HepG2 (cell line): ENCODE measurements around the gene C14orf180. TPM values are rescaled to one million over a fixed set of nuclear protein-coding genes. Genes with fewer than 3 reads are reported as not detected.

Source experiments
- ATAC-seq: fragments of 200-7000 bp; cut with Tn5 transposase; 3 replicates; pipeline ENCODE4 v1.9.1; 2020; ENCODE audit warnings: mild to moderate bottlenecking, moderate library complexity
- BruUV-seq: library from RNA; stranded (reverse); fragments of 400-500 nt; replicated peaks from 2 replicates; lab custom pipeline; 2021; lab: Mats Ljungman, UMichigan
- CTCF ChIA-PET: fragments of 300-600 bp; formaldehyde crosslinking; extraction: SDS; loops from one replicate; lab custom pipeline; 2021; ENCODE audit warnings: low total read pairs, inconsistent platforms, low intra/inter-chr PET ratio; lab: Yijun Ruan, JAX
- POLR2A ChIA-PET: fragments of 350-600 bp; sonication (Branson Sonifier 250); formaldehyde crosslinking; loops from one replicate; lab custom pipeline; 2020; ENCODE audit warnings: antibody characterized with exemption, inconsistent platforms; lab: Yijun Ruan, JAX
- DNase-seq: peaks from one replicate; pipeline ENCODE4 v3.0.0-alpha.2; 2015; ENCODE audit warnings: low spot score
- FAIRE-seq: peaks from 3 replicates; lab custom pipeline; 2011; peaks lifted over from hg19 to GRCh38; lab: Jason Lieb, UNC
- H2AFZ ChIP-seq: one replicate; pipeline ENCODE4 v1.6.1; 2011; ENCODE audit warnings: low read length, inconsistent platforms
- H3K27ac ChIP-seq: fragments of 300-600 bp; 3 replicates; pipeline ENCODE4 v1.8.0; 2011; ENCODE audit warnings: mixed run types, mild to moderate bottlenecking, mixed read lengths, low read length, inconsistent platforms; ENCODE audit not compliant: insufficient read depth; ENCODE audit errors: extremely low read length
- H3K27me3 ChIP-seq, 2 experiments: fragments of 200-600 bp in 1 of 2; 2 replicates in 1 of 2; 3 replicates in 1 of 2; pipeline versions ENCODE4 v1.6.0 to v1.8.0; 2011; ENCODE audit warnings: low read length in 2 of 2, mild to moderate bottlenecking in 2 of 2, moderate library complexity in 2 of 2, inconsistent platforms in 1 of 2; ENCODE audit not compliant: insufficient read depth in 2 of 2, control insufficient read depth in 1 of 2
- H3K36me3 ChIP-seq, 2 experiments: fragments of 200-600 bp in 1 of 2; replicated peaks in 1 of 2; 2 replicates in 1 of 2; 3 replicates in 1 of 2; pipeline versions ENCODE4 v1.5.1 to v1.8.0; 2011; ENCODE audit warnings: low read length in 2 of 2, inconsistent platforms in 1 of 2; ENCODE audit not compliant: insufficient read depth in 2 of 2, control insufficient read depth in 1 of 2
- H3K4me1 ChIP-seq: 2 replicates; pipeline ENCODE4 v1.5.1; 2012; ENCODE audit warnings: low read length, inconsistent platforms; ENCODE audit not compliant: insufficient read depth
- H3K4me2 ChIP-seq: 2 replicates; pipeline ENCODE4 v1.6.0; 2011; ENCODE audit warnings: low read depth, low read length, inconsistent platforms
- H3K4me3 ChIP-seq, 3 experiments: fragments of 200-600 bp in 1 of 3; sonication (generic), shearing (Covaris generic) in 1 of 3; replicated peaks in 1 of 3; 2 replicates each; pipeline ENCODE4 v1.5.1; 2011 to 2016; ENCODE audit warnings: low read length in 3 of 3, inconsistent platforms in 2 of 3, low read depth in 2 of 3, mild to moderate bottlenecking in 2 of 3, control low read depth in 1 of 3, mixed read lengths in 1 of 3; ENCODE audit not compliant: insufficient read depth in 1 of 3
- H3K79me2 ChIP-seq: one replicate; pipeline ENCODE4 v1.6.1; 2011; ENCODE audit warnings: low read length, inconsistent platforms; ENCODE audit not compliant: insufficient read depth
- H3K9ac ChIP-seq: 2 replicates; pipeline ENCODE4 v1.6.0; 2011; ENCODE audit warnings: mild to moderate bottlenecking, low read depth, low read length, inconsistent platforms; ENCODE audit not compliant: insufficient read depth
- H3K9me3 ChIP-seq: 2 replicates; pipeline ENCODE4 v1.5.1; 2012; ENCODE audit warnings: mild to moderate bottlenecking, low read length
- H4K20me1 ChIP-seq: 2 replicates; pipeline ENCODE4 v1.6.0; 2011; ENCODE audit warnings: inconsistent platforms, mild to moderate bottlenecking, low read length, moderate library complexity; ENCODE audit not compliant: insufficient read depth
- ADNP ChIP-seq: sonication (generic); formaldehyde crosslinking; IDR thresholded peaks from 2 replicates; pipeline ENCODE4 v1.4.0; 2020; ENCODE audit warnings: missing genetic modification reagents
- KAT2B ChIP-seq: fragments of 150-350 bp; IDR thresholded peaks from 2 replicates; pipeline ENCODE4 v1.6.1; 2014; ENCODE audit warnings: low read depth, low read length, borderline replicate concordance
- LCORL ChIP-seq, 2 experiments: fragments of 450-650 bp in 1 of 2; sonication (generic) in 1 of 2; formaldehyde crosslinking in 1 of 2; IDR thresholded peaks; 2 replicates each; pipeline versions ENCODE4 v1.5.0 to v1.6.1; 2017 to 2020; ENCODE audit warnings: antibody characterized with exemption in 1 of 2, missing genetic modification reagents in 1 of 2
- MTERF4 ChIP-seq: sonication (generic); formaldehyde crosslinking; IDR thresholded peaks from 2 replicates; pipeline ENCODE4 v1.8.0; 2023; ENCODE audit warnings: mild to moderate bottlenecking, missing genetic modification reagents
- NBN ChIP-seq: fragments of 450-650 bp; conservative IDR thresholded peaks from 2 replicates; pipeline ENCODE4 v1.6.1; 2017
- PAWR ChIP-seq: sonication (generic); formaldehyde crosslinking; IDR thresholded peaks from 2 replicates; pipeline ENCODE4 v1.4.0; 2020; ENCODE audit warnings: missing genetic modification reagents, mild to moderate bottlenecking, borderline replicate concordance
- SP5 ChIP-seq: IDR thresholded peaks from 2 replicates; pipeline ENCODE4 v1.6.1; 2016; ENCODE audit warnings: low read depth, borderline replicate concordance
- SRSF4 ChIP-seq: fragments of 200-400 bp; formaldehyde crosslinking; IDR thresholded peaks from one replicate; pipeline ENCODE4 v1.6.1; 2018; ENCODE audit warnings: mild to moderate bottlenecking, low read depth, low read length, moderate library complexity; ENCODE audit not compliant: poor library complexity, severe bottlenecking
- SRSF9 ChIP-seq: fragments of 200-400 bp; formaldehyde crosslinking; IDR thresholded peaks from 2 replicates; pipeline ENCODE4 v1.6.1; 2018; ENCODE audit warnings: borderline replicate concordance, mild to moderate bottlenecking, low read depth, low read length; ENCODE audit not compliant: insufficient read depth, poor library complexity, severe bottlenecking
- STAT5B ChIP-seq: sonication (generic); formaldehyde crosslinking; IDR thresholded peaks from 2 replicates; pipeline ENCODE4 v1.4.0; 2020; ENCODE audit warnings: missing genetic modification reagents
- TFDP1 ChIP-seq: IDR thresholded peaks from 2 replicates; pipeline ENCODE4 v1.6.1; 2016; ENCODE audit warnings: missing compliant biosample characterization, missing genetic modification reagents, borderline replicate concordance
- ZBTB1 ChIP-seq: sonication (generic); formaldehyde crosslinking; IDR thresholded peaks from 2 replicates; pipeline ENCODE4 v1.4.0; 2020; ENCODE audit warnings: missing genetic modification reagents, borderline replicate concordance
- ZNF484 ChIP-seq: sonication (generic); formaldehyde crosslinking; IDR thresholded peaks from 2 replicates; pipeline ENCODE4 v1.5.1; 2020; ENCODE audit warnings: mild to moderate bottlenecking, low read depth, missing genetic modification reagents, borderline replicate concordance
- WGBS: methylation state at CpG from one replicate; pipeline ENCODE4 v1.1.6; 2017; ENCODE audit warnings: low lambda C conversion rate; 5-methylcytosine and 5-hydroxymethylcytosine counted together
- in situ Hi-C: cut with HindIII; loops from 2 replicates; pipeline ENCODE4 v1.10.0; 2017; ENCODE audit warnings: low pct_unique_long_range_greater_than_20kb; ENCODE audit not compliant: extremely low pct_ligation_motif_present
- intact Hi-C: fragments of 100-400 bp; cut with micrococcal nuclease; formaldehyde crosslinking; loops from one replicate; pipeline ENCODE4 v1.10.0; 2022; ENCODE audit not compliant: unreplicated experiment
- polyA plus RNA-seq, 8 experiments: library from polyadenylated mRNA; depleted of rRNA in 3 of 8; stranded (reverse) in 7 of 8; unstranded in 1 of 8; fragments of >200 nt; fragmentation: Illumina TruSeq in 4 of 8; extraction: Trizol in 4 of 8; gene quantifications; 2 replicates each; pipeline versions ENCODE4 v1.2.1 to v1.2.3, GENCODE V29; 2011 to 2016; ENCODE audit warnings: low read depth in 4 of 8, missing spikeins in 1 of 8, mixed read lengths in 1 of 8; ENCODE audit not compliant: insufficient read depth in 1 of 8
- total RNA-seq, 5 experiments: library from RNA; depleted of rRNA; stranded (reverse); fragments of >200 nt; fragmentation: Illumina TruSeq; extraction: Trizol; gene quantifications; 2 replicates each; pipeline ENCODE4 v1.2.3, GENCODE V29; 2016; ENCODE audit warnings: low read depth in 1 of 5

Gene C14orf180
- total and polyA plus RNA-seq, 2 of the 13 experiments (the other 11 are each of a cell fraction or from before 2014, with no cell fraction given), result not detected

- Histone ChIP-seq H3K4me2 (no peak overlapping the region; the same call in 1 of the 2 replicates), H3K36me3 (no peaks in the 10 kb centered on the region), H3K27ac (no peak overlapping the region), H3K27me3 (peaks cover 18 to 88% of the 10 kb centered on the region in 2 experiments; a peak in 4 of 5 replicates), H3K4me3 (no peak overlapping the region), H3K4me1 (no peaks in the 10 kb centered on the region), H4K20me1 (peaks cover 7% of the 10 kb centered on the region; the same call in 1 of the 2 replicates), H3K9me3 (no peaks in the 10 kb centered on the region), H2AFZ (no peak overlapping the region), H3K79me2 (no peaks in the 10 kb centered on the region), H3K9ac (no peak overlapping the region)
- DNase-seq, result no peak
- TF ChIP-seq SRSF9 (no peak), PAWR (CRISPR knock-in tag) (no peak), KAT2B (no peak), ADNP (CRISPR knock-in tag) (no peak), STAT5B (no peak), ZBTB1 (CRISPR knock-in tag) (no peak), SP5 (CRISPR knock-in tag) (no peak), LCORL (IDR thresholded peaks at IDR 0.05) (no peak), LCORL (CRISPR knock-in tag; IDR thresholded peaks at IDR 0.05) (no peak), NBN (no peak), SRSF4 (no peak), ZNF484 (no peak), MTERF4 (no peak), TFDP1 (no peak)
- ChIA-PET POLR2A (no interaction called here), CTCF (no interaction called here)
- WGBS, result 17% methylated on average over 10 of the region's 23 CpGs
- FAIRE-seq, result no peak
- ATAC-seq, result no peak
- in situ Hi-C loops, result no loop called here
- intact Hi-C loops, result no loop called here
- no TSS peak for BruUV-seq
These were observed 10.8 kb downstream of the C14orf180 start for GRCh38 chr14:104590240-104590965.
